KBM-7 (cell line): ENCODE data around the gene SPATA16.

ENCODE experiments used
- DNase-seq: peaks from one replicate; pipeline ENCODE4 v3.0.0-alpha.2; 2015
- in situ Hi-C: fragments of 300-500 bp; cut with MboI; formaldehyde crosslinking; loops from 2 replicates; pipeline ENCODE4 v1.14.3; 2020; ENCODE audit warnings: low sequenced_read_pairs, low pct_unique_long_range_greater_than_20kb, mixed read lengths

The SPATA16 gene

DNA sequence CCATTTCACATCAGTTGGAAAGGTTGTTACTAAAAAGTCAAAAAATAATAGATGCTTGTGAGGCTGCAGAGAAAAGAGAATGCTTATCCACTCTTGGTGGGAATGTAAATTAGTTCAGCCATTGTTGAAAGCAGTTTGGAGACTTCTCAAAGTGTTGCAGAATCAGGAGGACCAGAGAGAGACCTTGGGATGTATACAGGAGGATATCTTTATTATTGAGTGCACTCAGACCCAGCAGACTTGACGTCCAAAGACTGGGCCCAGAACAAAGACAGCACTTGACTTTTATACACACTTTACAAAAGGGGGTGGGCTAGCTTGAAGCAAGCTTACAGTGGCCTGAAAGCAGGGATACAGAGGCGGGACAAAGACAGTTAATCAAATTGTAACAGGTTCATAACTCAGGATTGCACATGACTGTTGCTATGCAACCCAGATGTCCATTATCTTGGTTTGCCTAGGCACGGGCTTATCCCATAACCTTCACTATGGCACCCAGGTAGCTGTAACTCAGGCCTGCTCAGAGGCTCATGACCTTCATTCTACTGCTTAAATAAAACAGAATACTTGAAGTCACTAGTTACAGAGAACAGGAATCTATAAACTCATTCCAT is 127.7 kb downstream of the SPATA16 start:
- DNase-seq: no peak
- in situ Hi-C loops: no loop called here

DNA sequence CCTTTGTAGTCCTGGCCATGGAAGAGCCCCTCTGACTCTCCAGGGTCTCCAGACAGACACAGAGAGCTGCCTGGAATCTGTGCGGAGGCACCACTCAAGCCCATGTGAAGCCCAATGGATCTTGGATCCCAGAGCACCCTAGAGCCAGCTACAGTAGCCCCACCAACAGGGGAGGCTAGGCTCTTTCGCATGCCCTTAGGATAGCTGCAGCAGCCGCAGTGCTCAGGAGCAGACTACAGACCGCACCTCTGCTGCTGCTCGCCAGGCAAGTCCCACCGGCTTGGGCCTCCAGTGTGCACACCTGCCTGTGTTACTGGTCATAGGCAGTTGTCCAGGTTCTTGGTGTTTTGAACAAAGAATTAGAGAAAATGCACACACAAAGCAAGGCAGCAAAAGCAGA is 131.6 kb downstream of the SPATA16 start:
- DNase-seq: no peak
- in situ Hi-C loops: no loop called here

DNA sequence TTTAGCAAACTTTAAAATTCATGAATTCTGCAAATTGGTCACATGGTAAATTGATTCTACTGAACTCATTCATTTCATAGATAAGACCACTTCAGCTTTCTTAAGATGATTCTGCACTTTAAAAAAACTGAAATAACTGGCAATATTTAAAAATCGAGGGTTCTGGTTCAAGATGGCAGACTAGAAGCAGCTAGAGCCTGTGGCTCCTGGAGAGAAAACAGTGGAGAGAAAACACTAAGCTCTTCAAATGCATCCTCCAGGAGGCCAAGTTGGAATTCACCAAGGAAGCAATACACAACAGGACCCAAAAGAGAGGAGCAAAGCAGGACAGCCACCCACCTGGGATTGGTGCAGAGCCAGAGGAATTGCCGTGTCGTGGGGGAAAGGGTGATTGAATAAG is 132.1 kb downstream of the SPATA16 start:
- DNase-seq: no peak
- in situ Hi-C loops: no loop called here

DNA sequence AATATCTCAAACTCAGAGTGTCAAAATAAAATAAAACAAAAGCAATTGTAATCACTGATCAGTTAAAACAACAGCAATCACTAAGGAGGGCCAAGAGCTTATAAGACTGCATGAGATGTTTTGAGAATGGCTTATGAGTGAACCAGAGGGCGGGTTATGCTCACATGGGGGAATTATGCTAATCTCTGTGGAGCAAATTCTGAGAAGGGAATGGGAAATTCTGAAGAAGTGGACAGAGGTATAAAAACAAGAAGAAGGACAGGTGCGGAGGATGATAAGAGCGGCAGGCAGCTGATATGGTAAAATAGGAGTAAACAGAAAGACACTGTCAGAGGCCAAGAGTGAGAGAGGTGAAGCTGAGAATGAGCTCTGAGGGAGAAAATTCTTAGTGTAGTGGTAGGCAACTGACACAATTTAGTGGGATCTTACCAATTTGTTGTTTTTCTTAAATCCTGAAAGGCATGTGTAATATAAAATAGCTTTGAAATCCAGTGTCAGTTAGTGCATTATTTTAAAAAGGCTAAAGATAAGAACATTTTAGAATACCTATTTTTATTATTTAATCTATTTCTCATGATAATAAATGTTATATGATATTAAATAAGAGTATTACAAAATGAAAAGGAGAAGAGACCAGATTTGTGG is 133.8 kb downstream of the SPATA16 start:
- in situ Hi-C loops: no loop called here
- no peak for DNase-seq

DNA sequence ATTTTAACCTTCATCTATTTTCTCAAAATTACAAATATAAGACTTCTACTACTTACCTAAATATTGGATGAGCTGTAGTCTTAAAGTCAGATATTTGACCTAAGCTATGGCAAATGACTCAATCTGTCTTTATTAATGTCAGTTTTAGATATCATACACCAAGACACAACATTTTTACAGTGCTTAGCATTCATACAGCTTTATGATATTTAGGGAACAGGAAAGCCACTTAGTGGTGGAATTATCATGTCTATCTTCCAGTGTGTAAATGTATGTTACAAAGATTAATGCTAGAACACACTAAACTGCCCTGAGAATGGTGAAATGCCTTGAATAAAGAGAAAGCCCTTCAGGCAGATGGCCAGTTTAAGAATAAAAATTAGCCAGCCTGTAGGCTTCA is 135.0 kb downstream of the SPATA16 start:
- in situ Hi-C loops: no loop called here

DNA sequence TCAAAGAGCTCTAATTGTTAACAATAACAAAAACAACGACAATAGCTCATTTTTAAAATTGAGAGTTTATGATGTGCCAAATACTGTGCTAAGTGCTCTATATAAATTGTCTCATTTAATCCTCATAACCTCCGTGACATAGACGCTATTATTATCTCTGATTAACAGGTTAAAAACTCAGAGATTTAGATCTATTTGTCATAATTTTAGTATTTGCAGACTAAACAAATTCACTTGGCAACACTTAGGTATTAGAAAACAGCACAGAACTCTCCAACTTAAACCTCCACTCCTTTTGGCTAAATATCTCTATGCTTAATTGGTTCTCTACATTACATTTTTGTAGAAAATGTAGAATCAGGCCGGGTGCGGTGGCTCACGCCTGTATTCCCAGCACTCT is 136.4 kb downstream of the SPATA16 start:
- in situ Hi-C loops: no loop called here
- DNase-seq: no peak

More for the DNA sequence above, 135.0 kb downstream of the SPATA16 start:
- no peak for DNase-seq

DNA sequence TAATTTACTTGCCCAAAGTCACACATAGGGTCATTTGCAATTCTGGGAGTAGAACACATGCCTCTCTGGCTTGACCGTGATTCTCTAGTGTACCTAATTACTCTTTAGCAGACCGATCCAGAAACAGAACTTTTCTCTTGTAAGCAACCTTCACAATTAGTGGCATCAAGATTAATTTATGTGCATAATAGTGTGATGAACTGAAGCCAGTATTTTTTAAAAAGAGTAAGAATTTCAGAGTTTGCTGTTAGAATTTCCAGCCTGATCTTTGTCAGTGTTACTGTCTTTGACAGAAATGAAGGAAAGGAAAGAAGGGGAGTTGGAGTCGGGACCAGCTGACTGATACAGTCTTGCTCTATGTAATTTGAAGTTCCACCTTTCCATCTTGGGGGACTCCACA is 137.1 kb downstream of the SPATA16 start:
- in situ Hi-C loops: no loop called here
- DNase-seq: no peak

DNA sequence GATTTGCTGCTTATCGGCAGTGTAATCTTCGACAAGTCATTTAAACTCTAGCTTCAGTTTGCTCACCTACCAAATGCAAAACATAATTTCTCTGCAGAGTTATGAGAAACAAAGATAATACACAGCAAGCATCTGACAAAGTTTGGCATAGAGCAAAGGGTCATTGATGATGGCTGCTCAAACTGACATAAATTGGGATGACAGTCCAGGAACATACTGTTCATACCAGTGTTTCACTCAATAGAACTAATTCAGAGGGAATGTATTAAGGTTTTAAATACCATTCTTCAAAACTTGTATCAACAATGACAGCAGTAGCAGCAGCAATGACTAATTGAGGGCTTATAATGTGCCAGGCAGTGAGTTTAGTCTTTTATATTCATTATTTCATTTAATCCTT is 137.6 kb downstream of the SPATA16 start:
- no peak for DNase-seq
- in situ Hi-C loops: no loop called here

DNA sequence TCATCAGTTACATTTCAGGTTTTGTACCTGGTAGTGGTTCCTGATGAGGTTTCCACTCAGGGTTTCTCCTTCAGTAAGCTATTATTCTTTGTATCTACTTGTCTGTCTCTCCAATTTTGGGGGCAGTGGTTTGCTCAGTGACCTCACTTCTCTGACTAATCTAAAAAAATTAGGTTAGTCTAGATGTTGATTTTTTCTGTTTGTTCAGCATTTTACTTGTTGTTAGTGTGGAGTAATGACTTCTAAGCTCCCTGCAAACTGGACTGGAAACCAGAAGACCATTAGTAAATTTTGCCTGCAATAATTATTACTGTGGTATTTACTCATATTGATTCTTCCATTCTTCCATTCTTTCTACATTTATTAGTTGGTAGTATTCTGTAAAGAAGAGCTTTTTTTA is 139.4 kb downstream of the SPATA16 start:
- in situ Hi-C loops: no loop called here
- DNase-seq: no peak

DNA sequence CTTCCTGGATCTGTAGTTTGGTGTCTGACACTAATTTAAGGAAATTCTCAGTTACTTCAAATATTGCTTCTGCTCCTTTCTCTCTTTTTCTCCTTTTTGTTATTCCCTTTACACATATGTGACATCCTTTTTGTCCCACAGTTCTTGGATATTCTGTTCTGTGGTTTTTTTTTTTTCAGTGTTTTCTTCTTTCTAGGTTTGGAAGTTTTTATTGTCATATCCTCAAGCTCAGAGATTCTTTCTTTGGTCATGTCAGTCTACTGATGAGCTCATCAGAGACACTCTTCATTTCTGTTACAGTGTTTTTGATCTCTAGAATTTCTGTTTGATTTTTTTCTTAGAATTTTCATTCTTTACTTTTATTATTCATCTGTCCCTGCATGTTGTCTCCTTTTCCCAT is 140.5 kb downstream of the SPATA16 start:
- in situ Hi-C loops: no loop called here
- DNase-seq: no peak

DNA sequence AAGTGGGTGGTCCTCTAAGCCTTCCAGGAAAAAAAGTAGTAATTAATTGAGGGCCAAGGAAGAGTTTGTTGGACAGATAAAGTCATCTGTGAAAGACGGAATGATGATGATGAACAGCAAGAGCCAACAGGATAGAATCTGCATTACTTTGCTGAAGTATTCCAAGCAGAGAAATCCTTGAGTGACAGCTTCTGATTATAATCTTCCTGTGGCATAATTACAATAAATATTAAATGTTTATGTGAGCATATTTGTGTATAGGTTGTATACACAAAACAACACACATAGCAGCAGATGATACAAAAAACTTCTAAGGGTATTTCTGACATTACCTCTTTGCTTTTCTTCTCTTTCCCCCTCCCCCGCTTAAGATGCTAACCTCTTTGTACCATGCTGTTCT is 147.6 kb downstream of the SPATA16 start:
- in situ Hi-C loops: no loop called here
- no peak for DNase-seq

DNA sequence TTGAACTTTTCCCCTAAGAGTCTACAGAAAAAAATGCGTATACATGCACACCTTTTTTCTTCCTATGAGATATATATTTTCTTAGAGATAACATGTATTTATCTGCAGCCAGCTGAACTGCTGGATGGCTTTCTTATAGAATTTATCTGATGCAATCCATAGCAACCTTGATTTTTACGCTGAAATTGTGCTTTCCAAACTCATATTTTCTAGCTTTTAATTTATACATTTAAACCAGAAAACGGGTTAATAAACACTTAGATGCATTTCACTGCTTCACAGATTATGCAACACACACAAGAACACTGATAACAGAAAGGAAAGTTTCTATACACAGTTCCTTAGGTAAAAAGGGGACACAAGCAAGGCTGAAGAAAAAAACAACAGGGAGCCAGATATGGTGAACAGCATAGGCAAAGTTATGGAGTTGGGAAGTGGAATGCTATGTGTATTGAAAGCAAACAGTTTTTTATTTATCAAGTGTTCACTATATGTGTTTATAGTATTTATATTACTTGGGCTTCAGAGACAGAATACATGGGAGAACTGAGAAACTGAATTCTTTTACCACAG is 149.5 kb downstream of the SPATA16 start:
- in situ Hi-C loops: no loop called here
- DNase-seq: no peak

DNA sequence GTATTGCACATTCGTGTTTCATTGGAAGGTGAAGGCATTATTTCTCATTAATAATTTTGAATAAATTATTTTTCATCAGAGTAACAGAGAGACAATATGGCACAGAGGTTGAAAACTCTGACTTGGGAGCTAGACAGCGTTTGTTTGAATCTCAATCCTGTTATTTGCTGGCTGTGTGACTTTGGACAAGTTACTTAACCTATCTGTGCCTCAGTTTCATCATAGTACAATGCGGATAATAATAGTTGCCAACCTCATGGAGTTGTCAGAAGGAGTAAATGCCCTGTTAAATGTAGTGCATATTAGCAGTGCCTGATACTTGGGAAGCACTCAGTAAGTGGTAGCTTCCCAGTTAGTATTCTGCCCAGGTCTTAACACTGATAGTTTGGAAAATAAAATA is 151.7 kb downstream of the SPATA16 start:
- DNase-seq: no peak
- in situ Hi-C loops: no loop called here

DNA sequence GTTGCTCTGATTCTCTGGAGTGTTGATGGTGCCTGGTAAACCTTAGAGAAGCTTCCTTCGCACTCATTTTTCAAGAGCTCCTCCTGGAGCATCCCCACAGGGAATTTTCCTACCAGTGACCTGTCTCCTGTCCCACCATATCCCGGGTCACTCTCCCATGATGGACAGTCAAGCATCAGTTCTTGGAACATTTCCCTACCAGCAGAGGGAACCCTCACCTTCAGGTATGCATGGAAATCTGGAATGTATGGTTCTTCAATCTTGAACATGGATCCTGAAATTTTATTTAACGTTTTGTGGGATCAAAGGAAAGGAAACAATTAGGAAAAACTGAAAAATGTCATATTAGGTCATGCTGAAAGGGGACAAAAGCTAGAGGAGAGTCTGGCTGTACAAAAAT is 153.8 kb downstream of the SPATA16 start:
- in situ Hi-C loops: no loop called here
- DNase-seq: no peak

DNA sequence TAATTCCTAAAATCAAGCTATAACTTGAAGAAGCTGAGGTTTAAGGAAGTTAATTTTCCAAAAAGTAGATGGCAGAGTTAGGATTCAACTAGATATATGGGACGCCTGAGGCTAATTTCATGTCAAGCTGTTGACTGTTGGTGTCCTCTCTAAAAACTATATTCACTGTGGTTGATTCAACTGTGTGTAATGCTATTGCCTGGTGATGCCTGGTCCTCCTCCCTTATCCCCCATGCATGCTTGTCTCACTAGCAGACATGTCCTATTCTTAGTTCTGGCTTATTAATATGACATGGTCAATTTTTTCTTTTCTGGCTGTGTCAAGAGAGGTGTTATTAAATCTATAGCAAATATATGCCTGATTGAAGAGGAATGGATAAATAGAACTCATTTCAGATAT is 156.1 kb downstream of the SPATA16 start:
- DNase-seq: no peak
- in situ Hi-C loops: no loop called here

DNA sequence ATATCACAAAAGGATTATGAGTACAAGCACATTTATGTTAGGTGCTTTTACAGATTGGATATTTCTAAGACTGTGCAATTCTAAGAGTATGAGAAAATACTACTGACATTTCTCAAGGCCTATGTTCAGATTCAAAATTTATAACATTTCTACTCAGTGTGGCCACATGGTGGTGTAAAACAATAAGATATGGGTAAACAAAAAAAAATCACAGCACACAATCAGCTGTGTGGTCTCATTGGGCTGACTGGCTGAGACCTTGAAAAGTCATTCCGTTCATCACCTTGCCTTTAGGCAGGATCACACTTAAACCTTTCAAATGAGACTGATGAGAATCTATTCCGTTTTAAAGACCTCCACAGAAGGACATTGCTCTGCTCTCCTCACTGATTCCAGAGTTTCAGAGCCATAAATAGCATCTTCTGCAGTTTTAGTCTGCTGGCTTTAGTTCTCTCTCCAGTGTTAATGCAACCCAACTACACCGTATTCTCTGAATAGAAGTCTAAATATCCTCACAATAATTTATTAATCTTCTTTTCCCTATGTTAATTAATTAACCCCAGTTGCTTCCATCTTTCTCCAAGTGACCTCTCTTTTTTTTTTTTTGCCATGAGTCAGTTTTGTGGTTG is 158.2 kb downstream of the SPATA16 start:
- no peak for DNase-seq
- in situ Hi-C loops: no loop called here

DNA sequence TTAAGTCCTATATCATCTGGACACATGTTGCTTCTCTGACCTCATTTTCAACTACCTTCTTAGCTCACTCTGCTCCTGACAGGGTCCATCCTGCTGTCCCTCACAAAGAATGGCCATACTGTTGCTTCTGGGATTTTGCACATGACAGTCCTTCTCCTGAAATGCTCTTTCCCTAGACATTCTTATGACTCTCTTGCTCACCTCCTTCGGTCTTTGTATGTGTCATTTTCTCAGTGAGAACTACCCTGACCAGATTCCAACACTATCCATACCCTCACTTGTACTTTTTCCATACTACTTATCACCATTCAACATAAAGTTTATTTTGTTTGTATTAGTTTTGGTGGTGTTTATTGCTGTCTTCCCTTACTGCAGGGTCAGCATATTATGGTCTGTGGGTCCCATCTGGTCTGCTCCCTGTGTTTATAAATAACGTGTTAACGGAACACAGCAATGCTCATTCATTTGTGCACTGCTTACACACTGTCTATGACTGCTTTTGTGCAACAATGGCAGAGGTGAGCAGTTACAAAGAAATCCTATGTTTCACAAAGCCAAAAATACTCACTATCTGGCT is 159.5 kb downstream of the SPATA16 start:
- in situ Hi-C loops: no loop called here

DNA sequence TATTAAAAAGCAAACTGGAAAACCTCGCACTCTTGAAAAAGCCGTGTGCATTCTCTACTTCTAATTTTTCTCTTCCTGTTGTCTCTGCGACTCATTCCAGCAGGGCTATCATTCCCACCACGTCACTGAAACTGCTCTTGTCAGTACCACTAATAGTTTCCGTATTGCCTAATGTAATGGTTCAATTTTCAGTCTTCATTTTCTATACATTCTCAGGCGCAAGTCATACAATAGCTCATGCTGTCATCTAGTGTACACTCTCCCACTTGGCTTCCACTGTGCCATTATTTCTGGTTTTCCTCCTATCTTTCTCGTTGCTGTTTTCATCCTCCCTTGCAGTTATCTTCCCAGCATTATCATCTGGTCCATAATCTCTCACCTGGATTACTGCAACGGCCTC is 160.2 kb downstream of the SPATA16 start:
- in situ Hi-C loops: no loop called here
- DNase-seq: no peak

More for the DNA sequence above, 159.5 kb downstream of the SPATA16 start:
- no peak for DNase-seq

DNA sequence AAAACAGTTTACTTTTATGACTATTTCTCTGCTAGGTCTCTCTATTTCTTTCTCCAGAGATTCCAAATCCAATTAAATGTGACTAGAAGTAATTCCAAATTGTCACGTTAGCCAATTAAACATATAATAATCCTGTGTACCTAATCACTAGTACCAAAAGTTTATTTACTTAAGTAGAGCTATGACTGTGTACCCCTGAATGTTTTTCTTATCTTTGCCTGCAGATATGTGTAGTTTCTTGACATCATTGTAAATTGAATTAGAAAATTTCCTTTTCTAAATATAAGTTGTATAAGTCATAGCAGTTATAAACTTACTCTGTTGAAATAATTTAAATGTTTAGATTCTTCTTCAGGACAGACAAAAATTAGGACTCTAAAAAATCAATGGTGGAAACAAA is 163.3 kb downstream of the SPATA16 start:
- no peak for DNase-seq
- in situ Hi-C loops: no loop called here

DNA sequence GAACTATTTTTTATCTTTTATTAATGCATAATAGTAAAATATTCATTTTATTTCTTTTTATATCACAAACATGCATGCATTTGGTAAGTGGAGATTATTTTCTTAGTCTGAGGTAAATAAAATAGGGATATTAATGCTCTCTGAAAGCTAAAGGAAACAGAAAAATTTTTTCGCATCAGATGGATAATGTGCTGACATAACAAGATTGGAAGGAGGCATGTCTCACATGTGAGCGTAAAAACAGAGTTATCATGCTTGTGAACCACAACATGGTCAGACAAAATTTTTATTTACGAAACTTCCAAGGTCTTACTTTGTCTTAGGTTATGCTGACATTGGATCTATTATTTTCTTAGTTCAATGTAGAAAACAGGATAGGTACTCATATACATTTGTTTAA is 166.1 kb downstream of the SPATA16 start:
- no peak for DNase-seq
- in situ Hi-C loops: no loop called here
